ENCODE results near the gene ZNF385D.

- no peak for TF ChIP-seq EZH2 (IDR thresholded peaks at IDR 0.05; ENCODE audit: borderline replicate concordance, low read depth, low read length, severe bottlenecking)
- no peak for TF ChIP-seq CTCF (IDR thresholded peaks at IDR 0.05; ENCODE audit: borderline replicate concordance, extremely low read depth, low read length, poor library complexity, severe bottlenecking)
Measured at GRCh38 chr3:21436835-21437234, 314.2 kb downstream of the ZNF385D start.
